ENCODE data around the gene ZMYND8.

The ZMYND8 gene

GRCh38 chr20:47164140-47164539 is 192.4 kb downstream of the ZMYND8 start:
- H3K4me3 ChIP-seq (ENCODE audit: low read depth, low read length): no peak overlapping the region
- TF ChIP-seq, protein P1, sequence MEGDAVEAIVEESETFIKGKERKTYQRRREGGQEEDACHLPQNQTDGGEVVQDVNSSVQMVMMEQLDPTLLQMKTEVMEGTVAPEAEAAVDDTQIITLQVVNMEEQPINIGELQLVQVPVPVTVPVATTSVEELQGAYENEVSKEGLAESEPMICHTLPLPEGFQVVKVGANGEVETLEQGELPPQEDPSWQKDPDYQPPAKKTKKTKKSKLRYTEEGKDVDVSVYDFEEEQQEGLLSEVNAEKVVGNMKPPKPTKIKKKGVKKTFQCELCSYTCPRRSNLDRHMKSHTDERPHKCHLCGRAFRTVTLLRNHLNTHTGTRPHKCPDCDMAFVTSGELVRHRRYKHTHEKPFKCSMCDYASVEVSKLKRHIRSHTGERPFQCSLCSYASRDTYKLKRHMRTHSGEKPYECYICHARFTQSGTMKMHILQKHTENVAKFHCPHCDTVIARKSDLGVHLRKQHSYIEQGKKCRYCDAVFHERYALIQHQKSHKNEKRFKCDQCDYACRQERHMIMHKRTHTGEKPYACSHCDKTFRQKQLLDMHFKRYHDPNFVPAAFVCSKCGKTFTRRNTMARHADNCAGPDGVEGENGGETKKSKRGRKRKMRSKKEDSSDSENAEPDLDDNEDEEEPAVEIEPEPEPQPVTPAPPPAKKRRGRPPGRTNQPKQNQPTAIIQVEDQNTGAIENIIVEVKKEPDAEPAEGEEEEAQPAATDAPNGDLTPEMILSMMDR (IDR thresholded peaks at IDR 0.05; ENCODE audit: low read depth, low read length, missing control alignments): no peak
- no peak for DNase-seq (ENCODE audit: low read depth)

DNA sequence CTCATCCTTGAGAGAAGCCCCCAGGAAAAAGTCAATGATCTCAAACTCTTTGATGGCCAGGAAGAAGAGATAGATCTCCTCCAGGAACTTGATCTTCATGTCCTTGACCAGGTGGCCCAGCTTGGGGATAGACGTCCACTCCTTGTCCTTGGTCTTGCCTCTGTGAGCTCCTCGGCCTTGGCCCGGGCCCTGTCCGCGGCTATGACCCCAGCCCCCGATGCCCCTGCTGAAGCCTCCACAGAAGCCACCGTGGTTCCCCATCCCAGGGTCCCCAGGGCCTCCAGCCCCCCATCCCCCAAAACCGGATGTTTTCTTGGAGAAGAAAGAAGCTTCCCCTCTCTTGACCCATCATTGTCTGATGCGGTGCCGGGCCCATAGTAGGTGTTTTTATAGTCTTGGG is 195.1 kb downstream of the ZMYND8 start:
- no peak overlapping the region for H3K4me3 ChIP-seq (ENCODE audit: low read depth, low read length)
- no peak for DNase-seq (ENCODE audit: low read depth)
- TF ChIP-seq, protein P1 (IDR thresholded peaks at IDR 0.05; ENCODE audit: low read depth, low read length, missing control alignments): no peak

GRCh38 chr20:47160992-47161391 is 195.5 kb downstream of the ZMYND8 start:
- H3K4me3 ChIP-seq (ENCODE audit: low read depth, low read length): no peak overlapping the region
- TF ChIP-seq, protein P1 (IDR thresholded peaks at IDR 0.05; ENCODE audit: low read depth, low read length, missing control alignments): no peak
- DNase-seq (ENCODE audit: low read depth): no peak

GRCh38 chr20:47160240-47160639 is 196.3 kb downstream of the ZMYND8 start:
- H3K4me3 ChIP-seq (ENCODE audit: low read depth, low read length): no peak overlapping the region
- DNase-seq (ENCODE audit: low read depth): no peak
- TF ChIP-seq, protein P1 (IDR thresholded peaks at IDR 0.05; ENCODE audit: low read depth, low read length, missing control alignments): no peak
